ENCODE data around the gene CINP.

Gene CINP

GRCh38 chr14:102362545-102363181 lies at the start of gene CINP, which contains the start of gene TECPR2:
Gene CINP (minus strand): TSS chr14:102362890. CDS start chr14:102362851, 39 bp downstream.
Gene TECPR2 (plus strand): TSS chr14:102362941. CDS start chr14:102376722, 13,781 bp downstream.
- in situ Hi-C loops (cut with MboI; ENCODE audit: low sequenced_read_pairs) = no loop called here

- in situ Hi-C loops (cut with MboI; ENCODE audit: low sequenced_read_pairs) = no loop called here
Measured at GRCh38 chr14:102408724-102409123, 46.0 kb upstream of the CINP start.

- in situ Hi-C loops (cut with MboI; ENCODE audit: low sequenced_read_pairs) = no loop called here
Measured at GRCh38 chr14:102407258-102407657, 44.6 kb upstream of the CINP start.

- in situ Hi-C loops (cut with MboI; ENCODE audit: low sequenced_read_pairs) = no loop called here
Measured at GRCh38 chr14:102403028-102403427, 40.3 kb upstream of the CINP start.

- in situ Hi-C loops (cut with MboI; ENCODE audit: low sequenced_read_pairs) = no loop called here
Measured at GRCh38 chr14:102396521-102396920, 33.8 kb upstream of the CINP start.

- in situ Hi-C loops (cut with MboI; ENCODE audit: low sequenced_read_pairs) = no loop called here
Measured at GRCh38 chr14:102394717-102395375, 32.2 kb upstream of the CINP start.

GRCh38 chr14:102392506-102392905 lies 29.8 kb upstream of the CINP start:
- in situ Hi-C loops (cut with MboI; ENCODE audit: low sequenced_read_pairs) = no loop called here

- in situ Hi-C loops (cut with MboI; ENCODE audit: low sequenced_read_pairs) = no loop called here
Measured at GRCh38 chr14:102390064-102390855, 27.6 kb upstream of the CINP start.

GRCh38 chr14:102389246-102389645 lies 26.6 kb upstream of the CINP start:
- in situ Hi-C loops (cut with MboI; ENCODE audit: low sequenced_read_pairs) = no loop called here

- in situ Hi-C loops (cut with MboI; ENCODE audit: low sequenced_read_pairs) = no loop called here
Measured at GRCh38 chr14:102387086-102387485, 24.4 kb upstream of the CINP start.

GRCh38 chr14:102378830-102379229 lies 16.1 kb upstream of the CINP start:
- in situ Hi-C loops (cut with MboI; ENCODE audit: low sequenced_read_pairs) = no loop called here

- in situ Hi-C loops (cut with MboI; ENCODE audit: low sequenced_read_pairs) = no loop called here
Measured at GRCh38 chr14:102377696-102378095, 15.0 kb upstream of the CINP start.

- in situ Hi-C loops (cut with MboI; ENCODE audit: low sequenced_read_pairs) = no loop called here
Measured at GRCh38 chr14:102375119-102375518, 12.4 kb upstream of the CINP start.

- in situ Hi-C loops (cut with MboI; ENCODE audit: low sequenced_read_pairs) = no loop called here
Measured at GRCh38 chr14:102374264-102374663, 11.6 kb upstream of the CINP start.

GRCh38 chr14:102373110-102373509 lies 10.4 kb upstream of the CINP start:
- in situ Hi-C loops (cut with MboI; ENCODE audit: low sequenced_read_pairs) = no loop called here

GRCh38 chr14:102371361-102371760 lies 8.7 kb upstream of the CINP start:
- in situ Hi-C loops (cut with MboI; ENCODE audit: low sequenced_read_pairs) = no loop called here

- in situ Hi-C loops (cut with MboI; ENCODE audit: low sequenced_read_pairs) = no loop called here
Measured at GRCh38 chr14:102370305-102370809, 7.7 kb upstream of the CINP start.

GRCh38 chr14:102363182-102363943 lies 673 bp upstream of the CINP start:
- in situ Hi-C loops (cut with MboI; ENCODE audit: low sequenced_read_pairs) = no loop called here

- in situ Hi-C loops (cut with MboI; ENCODE audit: low sequenced_read_pairs) = no loop called here
Measured at GRCh38 chr14:102362084-102362483, 606 bp downstream of the CINP start.

GRCh38 chr14:102360388-102360787 lies 2.3 kb downstream of the CINP start:
- in situ Hi-C loops (cut with MboI; ENCODE audit: low sequenced_read_pairs) = no loop called here

- in situ Hi-C loops (cut with MboI; ENCODE audit: low sequenced_read_pairs) = no loop called here
Measured at GRCh38 chr14:102359341-102359740, 3.3 kb downstream of the CINP start.
